Fibroblast of lung (primary cell): ENCODE data around the gene TMSB4X.

Source experiments
- EZH2 ChIP-seq: IDR thresholded peaks from 2 replicates; pipeline ENCODE4 v1.5.1; 2012; ENCODE audit warnings: low read length, control low read depth, mild to moderate bottlenecking; ENCODE audit errors: missing control alignments
- TF ChIP-seq, protein P1 (sequence below), 2 donors: IDR thresholded peaks in 1 of 2; conservative IDR thresholded peaks in 1 of 2; 1 replicate in 1 of 2; 2 replicates in 1 of 2; pipeline ENCODE4 v1.5.1; 2011 to 2012; ENCODE audit warnings: low read length in 2 of 2, control low read depth in 1 of 2, inconsistent platforms in 1 of 2, low read depth in 1 of 2, mild to moderate bottlenecking in 1 of 2

DNA sequence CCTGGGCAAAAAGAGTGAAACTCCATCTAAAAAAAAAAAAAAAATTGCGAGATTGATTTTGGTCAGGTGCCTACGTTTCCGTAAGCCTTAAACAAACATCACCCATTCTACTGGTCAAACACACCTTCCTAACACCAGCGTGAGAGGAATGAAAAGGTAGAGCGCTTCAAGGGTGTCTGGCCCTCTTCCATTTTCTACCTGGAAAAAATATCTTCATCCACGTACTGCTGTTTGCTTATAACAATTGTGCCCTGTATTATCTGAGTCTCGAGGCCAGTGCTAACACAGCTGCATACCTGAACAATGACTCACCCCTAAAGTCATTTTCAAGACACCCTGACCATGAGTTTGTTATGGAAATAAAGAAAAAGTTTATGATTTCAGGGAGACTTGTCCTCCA lies 13.9 kb downstream of the TMSB4X start:
- TF ChIP-seq, protein P1, sequence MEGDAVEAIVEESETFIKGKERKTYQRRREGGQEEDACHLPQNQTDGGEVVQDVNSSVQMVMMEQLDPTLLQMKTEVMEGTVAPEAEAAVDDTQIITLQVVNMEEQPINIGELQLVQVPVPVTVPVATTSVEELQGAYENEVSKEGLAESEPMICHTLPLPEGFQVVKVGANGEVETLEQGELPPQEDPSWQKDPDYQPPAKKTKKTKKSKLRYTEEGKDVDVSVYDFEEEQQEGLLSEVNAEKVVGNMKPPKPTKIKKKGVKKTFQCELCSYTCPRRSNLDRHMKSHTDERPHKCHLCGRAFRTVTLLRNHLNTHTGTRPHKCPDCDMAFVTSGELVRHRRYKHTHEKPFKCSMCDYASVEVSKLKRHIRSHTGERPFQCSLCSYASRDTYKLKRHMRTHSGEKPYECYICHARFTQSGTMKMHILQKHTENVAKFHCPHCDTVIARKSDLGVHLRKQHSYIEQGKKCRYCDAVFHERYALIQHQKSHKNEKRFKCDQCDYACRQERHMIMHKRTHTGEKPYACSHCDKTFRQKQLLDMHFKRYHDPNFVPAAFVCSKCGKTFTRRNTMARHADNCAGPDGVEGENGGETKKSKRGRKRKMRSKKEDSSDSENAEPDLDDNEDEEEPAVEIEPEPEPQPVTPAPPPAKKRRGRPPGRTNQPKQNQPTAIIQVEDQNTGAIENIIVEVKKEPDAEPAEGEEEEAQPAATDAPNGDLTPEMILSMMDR (conservative IDR thresholded peaks at IDR 0.05 in 1 of 2, IDR thresholded peaks at IDR 0.05 in 1 of 2; ENCODE audit: low read depth in 1 of 2, low read length in 2 of 2), result no peak
- TF ChIP-seq EZH2, result no peak
